NCI-H1930 (cell line): ENCODE measurements around the gene ACOT13.
"Not testable (repeated sequence)": the region's sequence is repeated elsewhere in the genome, so short reads cannot be mapped to it uniquely, and the experiment has no call there.

Source experiments
- DNase-seq, 2 experiments: peaks; one replicate each; lab custom pipeline; 2025; lab: John Stamatoyannopoulos, UW

The ACOT13 gene

DNA sequence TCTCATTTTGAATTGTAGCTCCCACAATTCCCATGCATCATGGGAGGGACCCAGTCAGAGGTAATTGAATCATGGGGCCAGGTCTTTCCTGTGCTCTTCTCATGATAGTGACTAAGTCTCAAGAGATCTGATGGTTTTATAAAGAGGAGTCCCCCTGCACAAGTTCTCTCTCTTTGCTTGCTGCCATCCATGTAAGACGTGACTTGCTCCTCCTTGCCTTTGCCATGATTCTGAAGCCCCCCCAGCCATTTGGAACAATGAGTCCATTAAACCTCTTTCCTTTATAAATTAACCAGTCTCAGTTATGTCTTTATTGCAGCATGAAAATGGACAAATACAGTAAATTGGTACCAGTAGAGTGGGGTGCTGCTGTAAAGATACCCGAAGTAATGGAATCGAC, 63.8 kb downstream of the ACOT13 start:
- DNase-seq: not testable (repeated sequence)

DNA sequence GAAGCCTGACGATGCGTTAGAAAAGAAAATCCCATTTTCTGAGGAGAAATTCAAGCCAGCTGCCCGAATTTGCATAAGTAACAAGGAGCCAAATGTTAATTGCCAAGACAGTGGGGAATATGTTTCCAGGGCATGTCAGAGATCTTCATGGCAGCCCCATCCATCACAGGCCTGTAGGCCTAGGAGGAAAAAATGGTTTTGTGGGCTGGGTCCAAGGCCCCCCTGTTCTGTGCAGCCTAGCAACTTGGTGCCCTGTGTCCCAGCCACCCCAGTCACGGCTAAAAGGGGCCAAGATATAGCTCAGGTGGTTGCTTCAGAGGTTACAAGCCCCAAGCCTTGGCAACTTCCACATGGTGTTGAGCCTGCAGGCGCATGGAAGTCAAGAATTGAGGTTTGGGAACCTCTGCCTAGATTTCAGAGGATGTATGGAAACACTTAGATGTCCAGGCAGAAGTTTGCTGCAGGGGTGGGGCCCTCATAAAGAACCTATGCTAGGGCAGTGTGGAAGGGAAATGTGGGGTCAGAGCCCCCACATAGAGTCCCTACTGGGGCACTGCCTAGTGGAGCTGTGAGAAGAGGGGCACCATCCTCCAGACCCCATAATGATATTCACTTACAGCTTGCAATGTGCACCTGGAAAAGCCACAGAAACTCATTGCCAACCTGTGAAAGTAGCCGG, 64.7 kb downstream of the ACOT13 start:
- not testable (repeated sequence) for DNase-seq

DNA sequence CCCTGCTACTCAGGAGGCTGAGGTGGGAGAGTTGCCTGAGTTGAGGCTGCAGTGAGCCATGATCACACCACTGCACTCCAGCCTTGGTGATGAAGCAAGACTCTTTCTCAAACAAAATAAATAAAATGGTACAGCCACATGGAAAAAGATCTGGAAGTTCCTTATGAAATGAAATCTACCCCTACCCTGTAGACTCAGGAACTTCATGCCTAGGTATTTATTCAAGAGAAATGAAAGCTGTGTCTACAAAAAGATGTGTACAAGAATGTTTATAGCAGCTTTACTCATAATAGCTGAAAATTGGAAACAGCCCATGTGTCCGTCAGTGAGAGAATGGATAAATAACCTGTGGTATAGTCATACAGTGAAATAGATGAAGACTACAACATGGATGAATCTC, 67.3 kb downstream of the ACOT13 start:
- DNase-seq: no peak

DNA sequence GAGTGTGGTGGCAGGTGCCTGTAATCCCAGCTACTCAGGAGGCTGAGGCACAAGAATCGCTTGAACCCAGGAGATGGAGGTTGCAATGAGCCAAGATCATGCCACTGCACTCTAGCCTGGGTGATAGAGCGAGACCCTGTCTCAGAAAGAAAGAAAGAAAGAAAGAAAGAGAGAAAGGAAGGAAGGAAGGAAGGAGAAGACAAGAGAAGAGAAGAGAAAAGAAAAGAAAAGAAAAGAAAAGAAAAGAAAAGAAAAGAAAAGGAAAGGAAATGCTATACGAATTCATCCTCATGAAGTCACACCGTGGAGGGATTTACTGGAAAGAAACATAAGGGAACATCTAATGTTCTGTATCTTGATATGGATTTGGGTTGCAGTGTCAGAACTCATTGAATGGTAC, 67.8 kb downstream of the ACOT13 start:
- not testable (repeated sequence) for DNase-seq

DNA sequence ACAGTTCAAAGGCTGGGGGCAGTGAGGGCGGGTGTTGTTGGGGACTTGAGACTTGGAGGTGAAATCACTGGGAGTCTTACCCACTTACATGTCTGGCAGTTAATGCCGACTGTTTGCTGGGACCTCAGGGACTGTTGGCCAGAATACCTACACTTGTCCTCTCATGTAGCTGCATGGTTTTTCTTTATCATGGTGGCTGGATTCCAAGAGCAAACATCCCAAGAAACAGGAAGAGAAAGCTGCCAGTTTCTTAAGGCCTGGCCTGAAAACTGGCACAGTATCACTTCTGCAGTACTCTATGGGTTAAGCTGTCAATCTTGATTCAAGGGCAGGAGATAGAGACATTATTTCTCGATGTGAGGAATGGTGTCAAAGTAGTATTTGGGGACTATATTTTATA, 71.9 kb downstream of the ACOT13 start:
- DNase-seq: no peak

DNA sequence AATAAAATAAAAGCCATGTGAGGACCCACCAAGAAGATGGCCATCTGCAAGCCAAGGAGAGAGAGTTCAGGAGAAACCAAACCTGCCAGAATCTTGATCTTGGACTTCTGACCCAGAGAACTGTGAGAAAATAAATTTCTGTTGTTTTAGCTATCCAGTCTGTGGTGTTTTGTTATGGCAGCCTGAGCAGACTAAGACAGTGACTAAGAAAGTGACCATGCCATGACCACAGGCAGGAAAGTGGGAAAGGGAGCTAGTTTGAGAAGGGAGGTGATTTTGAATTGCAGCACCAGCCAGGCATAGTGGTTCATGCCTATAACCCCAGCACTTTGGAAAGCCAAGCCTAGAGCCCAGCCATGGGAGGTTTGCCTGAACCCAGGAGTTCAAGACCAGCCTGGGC, 74.0 kb downstream of the ACOT13 start:
- no peak for DNase-seq

DNA sequence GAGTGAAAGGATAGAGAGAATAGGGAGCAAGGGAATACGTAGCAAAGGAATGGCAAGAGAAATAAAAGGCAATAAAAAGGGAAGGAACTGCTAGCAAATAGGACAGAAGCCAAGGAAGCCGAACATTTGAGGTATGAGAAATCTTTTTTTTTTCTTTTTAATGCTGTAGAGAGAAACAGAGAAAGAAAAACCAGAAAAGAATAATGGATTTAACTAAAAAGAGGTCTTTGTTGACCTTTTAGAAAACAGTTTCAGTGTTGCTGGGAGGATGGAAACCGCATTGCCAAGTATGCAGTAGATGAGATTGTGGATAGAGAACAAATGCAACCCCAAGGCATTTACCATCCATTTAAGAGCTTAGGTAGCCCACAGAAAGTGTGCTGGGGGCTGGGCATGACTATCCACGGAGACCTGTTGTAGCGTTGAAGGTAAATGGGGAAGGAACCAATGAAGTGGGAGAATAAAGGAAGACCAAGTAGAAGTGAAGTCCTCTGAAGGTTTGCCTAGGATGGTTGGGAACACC, 75.4 kb downstream of the ACOT13 start:
- no peak for DNase-seq

DNA sequence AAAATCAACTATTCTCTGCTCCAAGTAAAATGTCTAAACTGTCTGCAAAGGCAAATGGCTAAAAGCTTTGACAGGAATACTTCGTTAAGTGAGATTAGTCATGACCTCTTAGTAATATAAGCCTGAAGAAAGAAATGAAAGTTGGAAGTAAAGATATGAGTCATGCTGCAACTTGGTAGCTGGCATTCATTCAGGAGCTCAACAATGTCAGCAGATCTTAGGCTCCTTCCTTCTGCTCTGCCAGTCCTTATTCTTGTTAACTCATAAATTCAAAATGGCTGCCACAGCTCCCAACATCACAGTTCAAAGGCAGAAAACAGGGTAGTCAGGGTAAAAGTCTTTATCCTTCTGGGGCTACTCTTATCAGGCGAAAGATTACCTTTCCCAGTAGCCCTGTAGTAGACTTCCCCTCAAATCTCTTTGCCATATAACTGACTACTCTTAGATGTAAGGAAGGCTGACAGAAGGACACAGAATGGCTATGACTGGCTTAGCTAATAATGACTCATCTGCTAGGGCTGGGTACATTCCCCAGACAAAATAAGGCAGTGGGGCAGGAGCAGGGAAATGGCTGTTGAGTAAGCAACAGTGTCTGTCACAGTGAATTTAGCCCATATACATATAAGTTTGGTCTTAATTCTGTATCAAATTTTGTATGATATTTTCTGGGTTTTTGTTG, 76.5 kb downstream of the ACOT13 start:
- DNase-seq: no peak

DNA sequence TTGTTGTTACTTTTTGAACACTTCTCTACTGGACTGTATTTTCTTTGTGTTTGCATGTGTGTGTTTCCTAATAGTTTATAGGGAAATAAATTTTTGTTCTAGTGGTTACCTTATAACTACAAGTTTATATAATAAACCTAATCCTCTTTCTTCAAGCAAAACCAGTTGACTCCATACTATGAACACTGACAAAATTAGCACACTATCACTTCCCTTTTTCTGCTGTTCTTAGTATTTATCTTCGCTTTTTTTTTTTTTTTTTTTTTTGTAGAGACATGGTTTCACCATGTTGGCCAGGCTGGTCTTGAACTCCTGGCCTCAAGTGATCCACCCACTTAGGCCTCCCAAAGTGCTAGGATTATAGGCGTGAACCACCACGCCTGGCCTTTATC, 77.1 kb downstream of the ACOT13 start:
- no peak for DNase-seq

DNA sequence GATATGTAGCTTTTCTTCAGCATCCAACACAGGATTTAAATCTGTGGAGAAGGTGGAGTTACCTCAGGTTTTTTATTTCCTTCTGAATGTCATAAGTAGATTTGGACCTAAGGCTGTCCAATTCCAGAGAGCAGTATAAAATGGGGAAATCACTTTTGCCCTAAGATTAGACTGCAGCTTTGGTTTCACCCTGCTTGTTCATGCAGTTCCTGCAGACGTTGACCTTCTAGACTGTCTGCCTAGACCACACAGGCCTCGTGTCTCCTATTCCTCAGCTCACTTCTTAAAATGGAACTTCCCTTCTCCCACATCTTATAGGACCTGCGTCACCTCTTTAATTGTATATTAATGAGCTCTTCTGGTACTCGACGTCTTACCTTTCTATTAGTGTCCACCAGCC, 78.0 kb downstream of the ACOT13 start:
- no peak for DNase-seq

DNA sequence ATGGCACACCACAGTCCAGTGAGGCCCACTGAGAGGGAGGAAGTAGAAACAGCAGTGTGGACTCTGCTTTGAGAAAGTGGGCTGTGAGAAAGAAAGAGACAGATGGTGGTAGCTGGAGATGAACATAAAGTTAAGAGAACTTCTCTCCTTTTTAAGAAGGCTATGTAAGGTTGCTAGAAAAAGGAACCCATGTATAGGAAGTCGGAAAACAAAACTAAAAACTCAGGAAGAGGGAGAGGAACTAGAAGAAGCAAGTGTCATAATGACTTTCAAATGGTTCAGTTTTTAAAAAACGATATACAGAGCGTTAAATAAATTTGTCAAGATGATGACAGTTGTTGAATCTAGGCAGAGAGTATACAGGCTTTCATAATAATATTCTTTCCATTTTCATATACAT, 82.4 kb downstream of the ACOT13 start:
- DNase-seq: no peak

DNA sequence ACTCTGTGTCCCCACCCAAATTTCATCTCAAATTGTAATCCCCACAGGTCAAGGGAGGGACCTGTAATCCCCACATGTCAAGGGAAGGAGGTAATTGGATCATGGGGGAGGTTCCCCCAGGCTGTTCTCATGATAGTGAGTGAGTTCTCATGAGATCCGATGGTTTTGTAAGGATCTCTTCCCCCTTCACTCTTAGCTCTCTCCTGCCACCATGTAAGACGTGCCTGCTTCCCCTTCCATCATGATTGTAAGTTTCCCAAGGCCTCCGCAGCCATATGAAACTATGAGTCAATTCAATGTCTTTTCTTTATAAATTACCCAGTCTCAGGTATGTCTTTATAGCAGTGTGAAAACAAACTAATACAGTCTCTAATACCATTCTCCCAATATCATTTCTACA, 84.0 kb downstream of the ACOT13 start:
- not testable (repeated sequence) for DNase-seq

DNA sequence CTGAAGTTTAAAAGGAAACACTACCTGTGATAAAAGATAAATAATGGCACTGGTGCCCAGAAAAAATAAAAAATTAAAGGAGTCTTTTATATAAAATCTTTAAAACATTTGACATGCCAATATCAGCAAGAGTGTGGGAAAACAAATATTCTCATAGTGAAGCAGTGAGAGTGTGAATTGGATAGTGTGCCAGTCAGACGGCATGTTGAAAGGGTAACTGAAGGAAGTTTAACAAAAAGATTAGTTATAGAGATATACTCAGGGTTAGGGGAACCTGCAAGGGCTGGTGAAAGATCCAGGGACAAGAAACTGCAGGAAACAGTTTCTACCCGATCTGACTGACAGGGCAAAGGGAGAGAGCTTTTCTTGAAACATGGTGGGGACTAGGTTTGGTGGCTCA, 85.6 kb downstream of the ACOT13 start:
- no peak for DNase-seq

DNA sequence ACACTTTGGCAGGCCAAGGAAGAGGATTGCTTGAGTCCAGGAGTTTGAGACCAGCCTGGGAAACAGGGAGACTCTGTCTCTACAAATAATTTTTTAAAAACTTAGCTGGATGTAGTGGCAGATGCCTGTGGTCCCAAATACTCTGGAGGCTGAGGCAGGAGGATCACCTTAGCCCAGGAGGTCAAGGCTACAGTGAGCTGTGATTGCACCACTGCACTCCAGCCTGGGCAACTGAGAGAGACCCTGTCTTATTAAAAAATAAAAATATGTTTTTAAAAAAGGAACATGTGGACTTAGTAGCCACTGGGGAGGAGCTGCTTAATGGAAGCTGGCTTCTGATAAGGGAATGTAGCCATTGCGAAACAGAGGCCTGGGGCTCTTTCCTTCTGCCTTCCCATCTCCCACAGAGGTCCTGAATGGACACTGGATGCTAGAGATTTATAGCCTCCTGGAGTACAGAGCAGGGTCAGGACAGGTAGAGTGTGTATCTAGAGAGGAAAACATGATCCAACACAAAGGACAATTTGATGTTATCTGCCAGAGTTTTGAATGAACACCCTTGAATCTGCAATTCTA, 86.1 kb downstream of the ACOT13 start:
- DNase-seq: no peak

DNA sequence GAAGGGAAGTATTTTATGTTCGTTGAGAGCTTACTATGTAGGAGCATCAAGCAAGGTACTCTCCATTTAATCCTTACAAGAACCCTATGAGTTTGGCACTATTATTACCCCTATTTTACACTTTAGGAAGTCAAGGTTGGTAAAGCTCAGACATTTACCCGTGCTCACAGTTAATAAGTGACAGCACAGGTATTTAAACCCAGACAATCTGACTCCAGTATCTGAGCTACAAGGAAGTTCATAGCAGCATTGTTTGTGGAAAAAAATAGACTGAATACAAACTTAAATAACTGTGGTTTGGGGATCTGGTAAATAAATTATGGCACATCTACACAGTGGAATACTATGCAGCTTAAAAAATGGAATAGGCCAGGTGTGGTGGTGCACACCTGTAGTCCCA, 86.7 kb downstream of the ACOT13 start:
- no peak for DNase-seq

DNA sequence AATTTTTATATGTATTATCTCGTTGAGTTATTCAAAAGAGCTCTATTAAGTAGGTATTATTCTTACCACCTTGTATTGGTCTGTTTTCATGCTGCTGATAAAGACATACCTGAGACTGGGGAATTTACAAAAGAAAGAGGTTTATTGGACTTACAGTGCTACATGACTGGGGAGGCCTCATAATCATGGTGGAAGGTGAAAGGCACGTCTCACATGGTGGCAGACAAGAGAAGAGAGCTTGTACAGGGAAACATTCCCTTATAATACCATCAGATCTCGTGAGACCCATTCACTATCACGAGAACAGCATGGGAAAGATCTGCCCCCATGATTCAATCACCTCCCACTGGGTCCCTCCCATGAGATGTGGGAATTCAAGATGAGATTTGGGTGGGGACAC, 87.5 kb downstream of the ACOT13 start:
- DNase-seq: not testable (repeated sequence)
